Measurements from ENCODE around the gene CDC14A.
"Not testable (repeated sequence)": the region's sequence is repeated elsewhere in the genome, so short reads cannot be mapped to it uniquely, and the experiment has no call there.

CDC14A gene, protein sequence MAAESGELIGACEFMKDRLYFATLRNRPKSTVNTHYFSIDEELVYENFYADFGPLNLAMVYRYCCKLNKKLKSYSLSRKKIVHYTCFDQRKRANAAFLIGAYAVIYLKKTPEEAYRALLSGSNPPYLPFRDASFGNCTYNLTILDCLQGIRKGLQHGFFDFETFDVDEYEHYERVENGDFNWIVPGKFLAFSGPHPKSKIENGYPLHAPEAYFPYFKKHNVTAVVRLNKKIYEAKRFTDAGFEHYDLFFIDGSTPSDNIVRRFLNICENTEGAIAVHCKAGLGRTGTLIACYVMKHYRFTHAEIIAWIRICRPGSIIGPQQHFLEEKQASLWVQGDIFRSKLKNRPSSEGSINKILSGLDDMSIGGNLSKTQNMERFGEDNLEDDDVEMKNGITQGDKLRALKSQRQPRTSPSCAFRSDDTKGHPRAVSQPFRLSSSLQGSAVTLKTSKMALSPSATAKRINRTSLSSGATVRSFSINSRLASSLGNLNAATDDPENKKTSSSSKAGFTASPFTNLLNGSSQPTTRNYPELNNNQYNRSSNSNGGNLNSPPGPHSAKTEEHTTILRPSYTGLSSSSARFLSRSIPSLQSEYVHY

DNA sequence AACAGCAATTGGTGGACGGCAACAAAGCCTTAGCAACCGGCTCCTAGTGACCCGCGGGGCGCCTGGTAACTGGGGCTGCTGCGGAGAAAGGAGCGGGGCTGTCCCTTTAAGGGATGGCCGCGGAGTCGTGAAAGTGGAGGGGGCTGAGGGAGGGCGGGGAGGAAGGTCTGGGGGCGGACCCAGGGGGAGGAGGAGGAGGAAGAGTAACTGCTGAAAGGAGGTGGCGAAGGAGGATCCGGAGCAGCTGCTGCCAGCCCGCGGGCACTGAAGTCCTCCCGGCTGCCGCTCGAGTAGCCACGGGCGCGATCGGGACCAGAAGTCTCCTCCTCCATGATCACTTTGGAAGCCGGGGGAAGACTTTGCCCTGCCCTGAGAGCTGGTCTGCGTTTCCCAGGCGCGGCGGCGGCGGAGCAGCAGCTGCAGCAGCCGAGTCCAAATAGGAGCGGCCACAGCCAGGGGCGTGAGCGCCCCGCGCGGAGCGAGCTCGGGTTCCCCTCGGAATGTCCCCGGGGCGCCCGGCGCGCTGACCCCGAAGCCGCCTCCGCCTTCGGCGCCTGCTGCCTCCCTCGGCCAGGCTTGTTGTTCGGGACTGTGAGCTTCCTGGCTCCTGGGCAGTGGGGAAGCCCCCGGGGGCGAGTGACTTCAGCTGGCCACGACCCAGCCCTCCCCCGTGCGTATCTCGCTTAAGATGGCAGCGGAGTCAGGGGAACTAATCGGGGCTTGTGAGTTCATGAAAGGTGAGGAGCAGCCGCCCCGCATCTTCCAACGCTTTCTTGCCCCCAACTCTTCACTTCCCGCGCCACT, at the start of gene CDC14A:
CDC14A (plus strand) TSS at position 240 of the 804 bp plus-strand sequence; CDS start at position 689, 449 bp downstream.
- peak; percentile 94 for DNase-seq (ENCODE audit: low spot score)

DNA sequence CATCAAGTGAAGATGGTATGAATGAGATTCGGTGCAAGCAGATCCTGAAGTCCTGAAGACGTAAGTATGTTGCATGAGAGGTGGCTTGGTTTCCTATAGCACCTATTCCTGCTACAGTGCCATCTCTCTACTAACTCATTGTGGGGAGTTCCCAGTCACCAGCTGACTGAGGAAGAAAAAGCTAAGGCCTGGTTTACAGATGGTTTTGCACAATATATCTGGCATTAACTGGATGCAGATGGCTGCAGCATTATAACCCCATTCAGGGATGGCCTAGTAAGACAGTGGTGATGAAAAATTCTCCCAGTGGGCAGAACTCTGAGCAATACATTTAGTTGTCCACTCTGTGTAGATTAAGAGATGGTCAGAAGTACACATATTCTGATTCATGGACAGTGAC, 49.6 kb upstream of the CDC14A start:
- DNase-seq (ENCODE audit: low spot score), result no peak

DNA sequence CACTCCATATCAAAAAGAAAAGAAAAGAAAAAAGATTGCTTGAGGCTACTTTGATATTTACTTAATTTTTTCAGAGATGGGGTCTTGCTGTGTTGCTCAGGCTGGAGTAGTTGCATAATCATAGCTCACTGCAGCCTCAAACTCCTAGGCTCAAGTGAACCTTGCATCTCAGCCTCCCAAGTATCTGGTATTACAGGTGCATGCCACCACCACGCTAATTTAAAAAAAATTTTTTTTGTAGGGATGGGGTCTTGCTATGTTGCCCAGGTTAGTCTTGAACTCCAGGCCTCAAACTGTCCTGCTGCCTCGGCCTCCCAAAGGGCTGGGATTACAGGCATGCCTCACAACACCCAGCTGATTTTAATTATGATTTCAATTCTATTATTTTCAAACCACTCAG, 48.1 kb upstream of the CDC14A start:
- DNase-seq (ENCODE audit: low spot score), result no peak

DNA sequence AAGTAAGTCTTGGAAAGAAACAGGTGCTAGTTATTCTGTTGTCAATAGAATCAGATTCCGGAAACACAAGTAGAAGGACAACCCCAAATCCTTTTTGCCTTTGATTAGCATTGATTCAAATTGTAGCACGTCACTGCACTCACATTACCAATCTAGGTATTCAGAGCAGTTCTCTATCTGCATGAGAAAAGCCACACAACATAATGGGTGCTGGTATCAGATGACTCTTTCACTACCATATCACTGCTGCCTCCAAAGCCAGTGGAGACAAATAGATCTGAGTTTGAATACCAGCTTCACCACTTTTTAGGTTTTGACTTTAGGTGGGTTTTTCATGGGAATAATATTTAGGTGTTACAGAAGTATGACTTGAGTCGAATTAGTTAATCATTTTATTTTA, 47.4 kb upstream of the CDC14A start:
- DNase-seq (ENCODE audit: low spot score), result no peak

DNA sequence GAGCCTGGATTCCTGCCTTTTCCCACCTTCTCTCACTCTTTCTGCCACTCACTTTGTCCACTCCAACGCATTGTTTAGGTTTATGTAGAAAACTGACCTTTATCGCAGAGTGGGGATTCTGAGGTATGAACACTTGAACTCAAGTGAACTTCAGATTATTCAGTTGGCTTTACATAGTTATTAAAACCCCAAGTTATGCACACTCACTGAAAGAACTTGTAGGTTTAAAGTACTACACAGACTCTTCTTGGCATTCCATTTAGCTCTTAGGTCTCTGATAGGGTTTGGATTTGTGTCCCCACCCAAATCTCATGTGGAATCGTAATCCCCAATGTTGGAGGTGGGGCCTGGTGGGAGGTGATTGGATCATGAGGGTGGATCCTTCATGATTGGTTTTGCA, 46.4 kb upstream of the CDC14A start:
- no peak for DNase-seq (ENCODE audit: low spot score)

DNA sequence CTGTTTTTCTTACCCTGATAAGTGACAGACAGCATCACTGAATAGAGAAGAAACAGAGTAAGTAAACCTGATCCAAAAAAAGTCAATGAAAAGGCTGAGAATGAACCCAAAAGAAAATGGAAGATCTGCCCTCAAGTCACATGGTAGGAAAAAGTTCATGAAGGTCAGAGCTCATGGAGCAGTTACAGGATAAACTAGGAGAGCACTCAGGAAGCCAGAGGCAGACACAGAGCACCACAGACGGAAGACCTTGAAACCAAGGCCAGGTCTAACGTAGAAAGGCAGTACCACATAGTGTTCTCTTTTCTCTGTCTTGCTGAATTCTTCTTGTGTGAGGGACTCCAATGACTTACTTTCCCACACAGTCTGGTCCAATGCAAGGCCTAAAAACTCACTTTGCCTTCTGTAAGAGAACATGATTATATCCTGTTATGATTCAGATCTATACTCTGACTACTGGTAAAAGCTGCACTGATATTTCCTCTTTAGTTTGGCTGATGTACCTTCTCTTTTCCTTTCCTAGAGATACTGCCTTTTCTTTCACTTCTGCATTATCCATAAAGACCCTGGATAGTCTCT, 45.5 kb upstream of the CDC14A start:
- no peak for DNase-seq (ENCODE audit: low spot score)

DNA sequence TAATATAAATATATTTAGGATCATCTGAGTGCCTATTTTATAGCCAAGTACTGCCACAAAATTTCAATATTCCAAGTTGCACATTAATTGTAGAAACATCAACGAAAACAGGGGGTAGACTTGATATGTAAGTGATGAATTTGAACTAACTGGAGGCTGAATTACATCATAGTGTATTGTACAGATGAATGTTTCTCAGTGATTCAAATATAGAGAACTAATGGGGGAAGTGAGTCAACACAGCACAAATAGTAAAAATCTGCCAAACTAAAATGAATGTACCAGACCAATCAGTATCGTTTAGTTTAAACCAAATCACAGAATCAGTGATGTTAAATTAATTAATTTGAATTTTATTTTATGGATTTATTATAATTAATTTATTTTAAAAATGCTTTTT, 43.5 kb upstream of the CDC14A start:
- DNase-seq (ENCODE audit: low spot score), result no peak

DNA sequence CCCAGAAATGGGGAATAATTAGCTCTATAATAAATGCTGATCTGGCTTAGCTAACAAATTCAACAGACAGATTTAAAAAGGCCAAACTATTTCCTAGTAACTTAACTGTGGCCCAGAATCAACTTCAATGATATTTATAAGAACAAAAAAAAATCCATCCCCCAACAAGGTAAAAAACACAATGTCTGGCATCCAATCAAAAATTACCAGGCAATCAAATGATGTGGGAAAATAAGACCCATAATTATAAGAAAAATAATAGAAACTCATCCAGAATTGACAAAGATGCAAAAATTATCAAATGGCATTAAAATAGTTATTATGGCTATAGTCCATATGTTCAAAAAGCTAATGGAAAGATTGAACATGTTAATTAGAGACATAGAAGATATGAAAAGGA, 42.4 kb upstream of the CDC14A start:
- DNase-seq (ENCODE audit: low spot score), result no peak

DNA sequence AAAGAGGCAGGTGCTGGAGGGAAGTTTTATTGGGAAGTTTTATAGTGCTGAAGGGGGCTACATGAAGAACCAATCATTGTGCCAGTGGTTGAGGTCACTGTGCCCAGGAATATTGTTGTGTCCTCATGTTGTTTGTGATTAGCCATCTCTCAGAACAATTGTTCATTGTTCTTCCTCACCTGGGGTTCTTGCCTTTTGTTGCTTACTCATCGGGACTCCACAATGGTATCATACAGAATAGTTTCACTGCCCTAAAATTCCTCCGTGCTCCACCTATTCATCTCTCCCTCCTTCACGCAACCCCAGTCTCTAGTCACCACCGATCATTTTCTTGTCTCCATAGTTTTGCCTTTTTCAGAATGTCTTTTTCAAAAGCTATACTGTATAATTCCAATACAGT, 38.9 kb upstream of the CDC14A start:
- no peak for DNase-seq (ENCODE audit: low spot score)

DNA sequence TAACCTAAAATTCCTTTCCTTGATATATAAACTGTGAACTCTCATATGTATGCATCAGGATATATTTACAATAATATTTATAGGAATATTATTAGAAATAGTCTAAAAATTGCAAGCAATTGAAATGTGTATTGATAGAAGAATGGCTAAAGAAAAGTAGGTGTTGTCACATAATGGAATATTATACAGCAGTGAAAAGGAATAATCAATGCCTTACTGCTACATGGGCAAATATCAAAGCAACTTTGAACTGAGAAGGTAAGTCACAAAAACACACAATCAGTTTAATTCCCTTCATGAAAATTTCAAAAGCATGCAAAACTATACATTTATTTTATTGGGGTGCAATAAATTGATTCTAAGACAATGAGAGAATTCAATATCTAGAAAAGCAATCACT, 35.7 kb upstream of the CDC14A start:
- DNase-seq (ENCODE audit: low spot score), result no peak

DNA sequence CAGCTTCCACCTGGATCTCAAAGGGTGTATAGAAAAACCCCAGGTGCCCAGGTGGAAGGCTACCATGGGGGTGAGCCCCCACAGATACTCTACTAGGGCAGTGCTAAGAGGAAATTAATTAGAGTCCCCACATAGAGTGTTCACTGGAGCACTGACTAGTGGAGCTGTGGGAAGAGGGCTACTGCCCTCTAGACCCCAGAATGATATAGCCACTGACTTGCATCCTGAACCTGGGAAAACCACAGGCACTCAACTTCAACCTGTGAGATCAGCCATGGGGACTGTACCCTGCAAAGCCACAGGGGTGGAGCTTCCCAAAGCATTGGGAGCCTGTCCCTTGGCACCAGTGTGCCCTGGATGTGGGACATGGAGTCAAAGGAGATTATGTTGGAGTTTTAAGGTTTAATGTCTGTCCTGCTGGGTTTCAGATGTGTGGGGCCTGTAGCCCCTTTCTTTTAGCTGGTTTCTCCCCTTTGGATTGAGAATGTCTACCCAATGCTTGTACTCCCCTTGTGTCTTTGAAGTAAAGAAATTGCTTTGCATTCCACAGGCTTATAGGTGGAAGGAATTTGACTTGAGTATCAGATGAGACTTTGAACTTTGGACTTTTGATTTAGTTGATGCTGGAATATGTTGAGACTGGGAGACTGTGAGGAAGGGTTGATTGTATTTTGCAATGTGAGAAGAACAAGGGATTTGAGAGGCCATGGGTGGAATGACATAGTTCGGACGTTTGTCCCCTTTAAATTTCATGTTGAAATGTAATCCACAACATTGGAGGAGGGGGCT, 31.8 kb upstream of the CDC14A start:
- no peak for DNase-seq (ENCODE audit: low spot score)

DNA sequence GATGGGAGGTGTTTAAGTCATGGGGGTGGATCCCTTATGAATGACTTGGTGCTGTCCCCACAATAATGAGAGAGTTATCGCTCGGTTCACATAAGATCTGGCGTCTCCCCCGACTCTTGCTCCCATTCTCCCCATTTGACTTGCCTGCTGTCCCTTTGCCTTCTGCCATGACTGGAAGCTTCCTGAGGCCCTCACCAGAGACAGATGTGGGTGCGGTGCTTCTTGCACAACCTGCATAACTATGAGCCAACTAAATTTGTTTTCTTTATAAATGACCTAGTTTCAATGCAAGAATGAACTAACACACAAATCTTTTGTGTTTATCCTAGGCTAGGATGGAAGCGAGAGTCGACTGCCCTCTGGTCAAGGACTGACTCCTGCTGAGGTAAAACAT, 31.2 kb upstream of the CDC14A start:
- DNase-seq (ENCODE audit: low spot score), result no peak

DNA sequence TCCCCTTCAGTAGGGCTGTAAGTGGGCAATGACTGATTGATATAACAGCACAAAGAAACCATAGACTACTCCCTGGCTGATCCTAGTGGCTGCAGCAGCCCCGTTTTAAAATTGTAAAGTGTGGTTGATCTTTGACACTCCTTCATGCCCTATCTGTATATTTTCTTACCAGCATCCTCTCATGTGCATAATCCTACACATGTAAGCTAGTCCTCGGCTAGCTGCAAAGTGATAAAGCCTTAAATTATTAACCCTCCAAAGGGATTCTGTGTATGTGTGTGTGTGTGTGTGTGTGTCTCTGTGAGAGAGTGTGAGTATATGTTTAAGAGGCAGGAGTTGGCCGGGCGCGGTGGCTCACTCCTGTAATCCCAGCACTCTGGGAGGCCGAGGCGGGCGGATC, 30.8 kb upstream of the CDC14A start:
- no peak for DNase-seq (ENCODE audit: low spot score)

DNA sequence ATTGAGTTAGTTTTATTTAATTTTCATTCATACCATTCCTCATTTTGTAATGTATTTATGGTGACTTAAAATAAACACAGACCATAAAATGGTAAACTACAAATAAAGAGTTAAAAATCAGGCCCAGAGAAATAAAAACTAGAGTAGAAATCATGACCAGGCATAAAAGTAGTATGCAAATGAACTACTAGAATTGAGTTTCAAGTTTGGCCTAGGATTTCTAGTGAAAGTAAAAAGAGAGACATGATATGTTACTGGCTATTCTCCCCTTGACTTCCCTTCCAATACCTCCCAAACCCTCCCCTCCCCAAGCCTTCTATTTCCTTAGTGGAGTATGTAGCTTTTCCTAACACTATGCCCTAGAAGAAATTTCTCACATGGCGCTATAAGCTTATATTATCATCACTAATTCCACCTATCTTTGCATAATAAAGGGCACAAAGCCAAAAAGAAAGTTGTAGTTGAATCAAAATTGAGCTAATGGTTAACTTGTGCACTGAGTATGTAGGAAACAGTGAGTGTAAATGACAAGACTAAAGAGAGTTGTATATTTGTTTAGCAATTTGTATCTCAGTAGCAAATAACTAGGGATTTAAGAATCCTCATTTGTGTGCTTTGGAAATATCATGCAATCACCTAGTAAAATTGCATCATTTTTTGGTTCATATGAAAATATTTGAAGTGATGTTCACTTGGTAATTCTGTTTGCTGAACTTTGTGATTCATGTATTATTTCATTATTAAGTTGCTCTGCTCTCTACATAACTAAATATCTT, 29.7 kb upstream of the CDC14A start:
- no peak for DNase-seq (ENCODE audit: low spot score)

DNA sequence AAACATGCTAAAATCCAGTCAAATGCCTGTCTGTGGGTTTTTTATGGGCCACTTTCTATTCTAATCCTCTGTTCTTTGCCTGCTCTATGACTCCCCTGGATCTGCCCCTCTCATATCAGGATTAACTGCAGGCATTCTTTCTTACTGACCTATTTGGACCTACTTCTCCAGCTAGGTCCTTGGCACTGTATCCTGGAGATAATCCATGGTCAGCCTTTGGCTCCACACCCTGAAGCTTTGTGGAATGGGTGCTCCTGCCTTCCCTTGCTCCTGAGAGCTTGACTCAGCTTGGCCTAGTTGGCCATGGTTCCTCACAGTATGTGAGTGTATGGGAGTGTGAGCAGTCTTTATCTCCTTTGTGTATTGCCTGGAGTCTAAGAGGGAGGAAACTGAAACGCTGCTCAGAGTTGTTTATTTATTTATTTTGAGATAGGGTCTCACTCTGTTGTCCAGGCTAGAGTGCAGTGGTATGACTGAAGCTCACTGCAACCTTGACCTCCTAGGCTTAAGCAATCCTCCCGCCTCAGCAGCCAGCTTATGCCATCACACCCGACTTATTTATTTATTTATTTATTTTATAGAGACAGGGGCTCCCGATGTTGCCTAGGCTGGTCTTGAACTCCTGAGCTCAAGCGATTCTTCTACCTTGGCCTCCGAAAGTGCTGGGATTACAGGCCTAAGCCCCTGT, 28.7 kb upstream of the CDC14A start:
- DNase-seq (ENCODE audit: low spot score), result no peak

DNA sequence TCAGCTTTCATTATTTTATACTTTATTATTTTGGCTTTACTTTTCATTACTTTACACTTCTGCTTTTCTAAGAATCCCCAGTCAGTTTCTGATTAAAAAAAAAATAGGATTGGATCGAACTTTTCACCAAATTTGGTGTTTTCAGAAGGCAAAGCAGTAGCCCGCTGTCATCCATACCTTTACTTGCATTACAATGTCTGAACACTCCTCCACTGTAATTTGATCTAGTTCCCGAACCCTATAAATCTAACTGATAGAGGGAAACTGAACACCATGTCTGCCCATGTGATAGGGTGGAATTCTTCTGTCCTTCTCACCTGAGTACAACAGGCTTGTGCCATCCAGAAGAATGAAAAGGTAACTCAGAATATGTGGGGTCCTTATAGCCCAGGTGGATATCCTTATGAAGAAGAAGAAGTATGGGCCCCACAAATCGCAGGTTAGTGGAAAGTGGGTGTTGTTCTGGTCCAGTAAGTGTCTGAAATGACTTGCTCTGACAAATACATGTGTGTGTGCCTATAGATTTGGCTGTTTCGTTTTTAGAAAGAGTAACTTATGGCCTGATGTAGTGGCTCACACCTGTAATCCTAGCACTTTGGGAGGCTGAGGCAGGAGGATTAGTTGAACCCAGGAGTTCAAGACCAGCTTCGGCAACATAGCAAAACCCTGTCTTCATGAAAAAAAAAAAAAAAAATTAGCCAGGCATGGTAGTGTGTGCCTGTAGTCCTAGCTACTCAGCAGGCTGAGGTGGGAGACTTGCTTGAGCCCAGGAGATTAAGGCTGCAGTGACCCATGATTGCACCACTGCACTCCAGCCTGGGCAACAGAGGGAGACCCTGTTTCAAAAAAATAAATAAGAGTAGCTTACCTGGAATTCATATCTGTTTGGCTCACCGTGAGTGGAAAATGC, 26.6 kb upstream of the CDC14A start:
- DNase-seq (ENCODE audit: low spot score), result no peak

DNA sequence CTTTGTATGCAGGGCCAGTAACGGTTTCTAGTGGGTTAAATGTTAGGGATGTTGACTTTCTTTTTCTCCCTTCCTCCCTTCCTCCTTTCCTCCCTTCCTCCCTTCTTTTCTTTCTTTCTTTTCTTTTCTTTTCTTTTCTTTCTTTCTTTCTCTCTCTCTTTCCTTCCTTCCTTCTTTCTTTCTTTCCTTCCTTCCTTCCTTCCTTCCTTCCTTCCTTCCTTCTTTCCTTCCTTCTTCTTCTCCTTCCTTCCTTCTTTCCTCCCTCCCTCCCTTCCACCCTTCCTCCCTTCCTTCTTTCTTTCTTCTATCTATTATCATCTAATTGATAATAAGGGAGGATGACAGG, 26.0 kb upstream of the CDC14A start:
- DNase-seq (ENCODE audit: low spot score), result not testable (repeated sequence)

DNA sequence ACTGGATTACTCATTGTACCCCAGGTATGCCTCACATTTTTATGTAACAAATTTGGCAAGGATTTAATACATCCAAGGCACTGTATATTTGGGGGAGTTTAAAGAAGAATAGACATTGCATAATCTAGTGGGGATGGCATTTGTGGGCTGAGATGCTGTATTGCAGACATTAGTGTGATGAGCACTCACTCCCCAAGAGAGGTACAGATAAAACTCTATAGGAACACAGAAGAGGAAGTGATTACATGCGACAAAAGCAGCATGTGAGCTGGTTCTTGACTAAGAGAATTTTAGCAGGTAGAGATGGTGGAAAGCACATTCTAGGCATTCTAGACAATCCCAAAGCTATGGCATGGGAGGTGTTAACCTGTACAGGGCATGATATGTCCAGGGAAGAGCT, 24.2 kb upstream of the CDC14A start:
- DNase-seq (ENCODE audit: low spot score), result no peak

DNA sequence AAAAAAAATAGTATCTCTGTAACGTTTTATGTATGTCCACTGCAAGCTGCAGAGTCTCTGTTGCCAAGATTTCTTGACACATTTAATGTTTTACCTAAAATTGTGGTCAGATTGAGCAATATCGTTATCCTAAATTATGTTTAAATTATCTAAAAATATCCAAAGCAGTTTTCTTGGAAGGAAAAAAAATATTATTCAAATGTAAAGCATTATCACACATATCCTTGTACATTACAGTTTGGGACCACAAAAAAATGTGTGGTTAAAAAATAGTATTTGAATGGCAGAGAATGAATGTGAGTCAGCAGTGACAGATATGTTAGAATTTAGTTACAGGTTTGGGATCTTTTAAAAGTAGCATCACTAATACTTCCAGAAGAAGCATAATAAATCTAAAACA, 21.2 kb upstream of the CDC14A start:
- DNase-seq (ENCODE audit: low spot score), result not testable (repeated sequence)

Data from left forelimb (tissue), 1 donor.